Upper lobe of right lung (tissue), 1 donor: ENCODE results near the gene TRIP10. TPM values are rescaled to one million over a fixed set of nuclear protein-coding genes. Genes with fewer than 3 reads are reported as not detected.

ENCODE experiments used
- ATAC-seq: fragments of 200-7000 bp; cut with Tn5 transposase; one replicate; pipeline ENCODE4 v1.9.1; 2020; ENCODE audit warnings: mild to moderate bottlenecking, moderate library complexity
- DNase-seq: peaks from one replicate; pipeline ENCODE4 v3.0.0-alpha.2; 2020
- H3K27ac ChIP-seq: fragments of 200-600 bp; one replicate; pipeline ENCODE4 v1.8.0; 2022
- H3K27me3 ChIP-seq: fragments of 200-600 bp; one replicate; pipeline ENCODE4 v1.8.0; 2022; ENCODE audit warnings: mild to moderate bottlenecking
- H3K36me3 ChIP-seq: fragments of 200-600 bp; one replicate; pipeline ENCODE4 v1.8.0; 2022
- H3K4me1 ChIP-seq: fragments of 200-600 bp; one replicate; pipeline ENCODE4 v1.8.0; 2022
- H3K4me3 ChIP-seq: fragments of 200-600 bp; one replicate; pipeline ENCODE4 v1.8.0; 2022; ENCODE audit warnings: mild to moderate bottlenecking
- H3K9me3 ChIP-seq: fragments of 200-600 bp; one replicate; pipeline ENCODE4 v1.8.0; 2022
- intact Hi-C: fragments of 100-400 bp; cut with DNase I; formaldehyde crosslinking; loops from one replicate; pipeline ENCODE4 v1.11.0; 2022
- total RNA-seq: library from RNA; stranded (reverse); fragmentation: NEBNext Ultra II Directional; extraction: Animal tissue kit (Norgen Biotek cat#: 25700); gene quantifications from one replicate; pipeline ENCODE4 v1.2.1, GENCODE V29; 2021
- TF ChIP-seq, protein P1 (sequence below): fragments of 200-600 bp; IDR thresholded peaks from one replicate; pipeline ENCODE4 v1.8.0; 2022; ENCODE audit warnings: antibody characterized with exemption
- donor health status: DM: no; HTN: yes; CAD: no; lungs with severe emphysema.

TRIP10 gene
- total RNA-seq, 1 donor from 2014 or later: 88.1 TPM

DNA sequence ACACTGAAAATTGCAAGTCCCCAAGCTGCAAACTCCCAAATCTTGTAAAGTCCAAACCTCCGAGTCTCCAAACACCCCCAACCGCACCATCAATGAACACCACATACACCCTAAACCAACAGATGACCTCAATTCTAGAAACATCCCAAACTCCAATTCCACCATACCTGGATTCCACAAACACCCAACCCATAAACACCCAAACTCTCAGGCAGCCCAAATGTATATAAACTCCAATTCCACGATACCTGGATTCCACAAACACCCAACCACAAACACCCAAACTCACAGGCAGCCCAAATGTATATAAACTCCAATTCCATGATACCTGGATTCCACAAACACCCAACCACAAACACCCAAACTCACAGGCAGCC, 19.5 kb upstream of the TRIP10 start:
- intact Hi-C loops: no loop called here
- H3K4me3 ChIP-seq: peak overlapping the region; percentile 49
- H3K4me1 ChIP-seq: peaks cover 32% of the 10 kb centered on the region
- H3K36me3 ChIP-seq: peaks cover 7% of the 10 kb centered on the region
- no peaks in the 10 kb centered on the region for H3K9me3 ChIP-seq
- TF ChIP-seq, protein P1, sequence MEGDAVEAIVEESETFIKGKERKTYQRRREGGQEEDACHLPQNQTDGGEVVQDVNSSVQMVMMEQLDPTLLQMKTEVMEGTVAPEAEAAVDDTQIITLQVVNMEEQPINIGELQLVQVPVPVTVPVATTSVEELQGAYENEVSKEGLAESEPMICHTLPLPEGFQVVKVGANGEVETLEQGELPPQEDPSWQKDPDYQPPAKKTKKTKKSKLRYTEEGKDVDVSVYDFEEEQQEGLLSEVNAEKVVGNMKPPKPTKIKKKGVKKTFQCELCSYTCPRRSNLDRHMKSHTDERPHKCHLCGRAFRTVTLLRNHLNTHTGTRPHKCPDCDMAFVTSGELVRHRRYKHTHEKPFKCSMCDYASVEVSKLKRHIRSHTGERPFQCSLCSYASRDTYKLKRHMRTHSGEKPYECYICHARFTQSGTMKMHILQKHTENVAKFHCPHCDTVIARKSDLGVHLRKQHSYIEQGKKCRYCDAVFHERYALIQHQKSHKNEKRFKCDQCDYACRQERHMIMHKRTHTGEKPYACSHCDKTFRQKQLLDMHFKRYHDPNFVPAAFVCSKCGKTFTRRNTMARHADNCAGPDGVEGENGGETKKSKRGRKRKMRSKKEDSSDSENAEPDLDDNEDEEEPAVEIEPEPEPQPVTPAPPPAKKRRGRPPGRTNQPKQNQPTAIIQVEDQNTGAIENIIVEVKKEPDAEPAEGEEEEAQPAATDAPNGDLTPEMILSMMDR: no peak
- no peak for ATAC-seq
- no peaks in the 10 kb centered on the region for H3K27me3 ChIP-seq
- DNase-seq: no peak
- H3K27ac ChIP-seq: peak overlapping the region; percentile 58

DNA sequence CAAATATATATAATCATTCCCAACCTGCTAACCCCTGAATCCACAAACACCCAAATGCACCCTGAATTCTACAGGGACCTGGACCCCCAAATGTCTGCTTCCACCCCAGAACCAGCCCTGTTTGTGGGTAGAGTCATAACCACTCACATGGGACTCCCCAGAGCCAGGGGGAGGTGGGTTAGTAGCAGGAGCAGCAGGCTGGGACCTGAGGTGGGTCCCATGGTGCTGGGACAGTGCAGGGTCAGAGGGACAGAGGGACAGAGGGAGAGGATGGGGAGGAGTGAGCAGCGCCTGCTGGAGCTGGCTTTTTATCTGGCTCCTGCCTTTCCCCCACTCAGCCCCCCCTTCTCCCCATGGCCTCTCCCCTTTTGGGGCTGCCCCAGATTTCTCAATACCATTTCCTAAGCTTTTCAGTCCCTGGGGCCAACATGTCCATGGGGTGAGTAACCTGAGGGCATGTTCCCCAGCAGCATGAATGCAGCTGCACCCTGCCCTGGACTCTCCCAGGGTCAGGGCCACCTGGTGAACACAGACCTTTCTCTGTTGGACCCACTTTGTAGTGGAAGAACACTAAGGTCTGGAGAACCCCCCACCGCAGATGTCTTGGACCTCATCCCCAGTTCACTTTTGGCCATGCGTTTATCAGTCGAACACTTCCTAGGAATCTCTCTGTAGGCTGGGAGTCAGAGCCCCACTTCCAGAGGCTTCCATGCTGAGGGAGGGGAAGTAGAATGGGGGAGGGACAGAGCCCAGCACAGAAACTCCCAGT, 18.9 kb upstream of the TRIP10 start, which contains the start of gene C3:
C3 (minus strand) TSS at position 282 of the 769 bp plus-strand sequence; CDS start at position 221, 61 bp downstream.
- Histone ChIP-seq H3K4me1 (peaks cover 32% of the 10 kb centered on the region), H3K4me3 (peak within 1 kb of the TSS; percentile 49), H3K27me3 (no peaks in the 10 kb centered on the region), H3K9me3 (no peaks in the 10 kb centered on the region), H3K27ac (peak within 1 kb of the TSS; percentile 65), H3K36me3 (peaks cover 4% of the 10 kb centered on the region)
- peak; percentile 83 for DNase-seq
- intact Hi-C loops: no loop called here
- ATAC-seq: peak; percentile 77
- TF ChIP-seq, protein P1: no peak

DNA sequence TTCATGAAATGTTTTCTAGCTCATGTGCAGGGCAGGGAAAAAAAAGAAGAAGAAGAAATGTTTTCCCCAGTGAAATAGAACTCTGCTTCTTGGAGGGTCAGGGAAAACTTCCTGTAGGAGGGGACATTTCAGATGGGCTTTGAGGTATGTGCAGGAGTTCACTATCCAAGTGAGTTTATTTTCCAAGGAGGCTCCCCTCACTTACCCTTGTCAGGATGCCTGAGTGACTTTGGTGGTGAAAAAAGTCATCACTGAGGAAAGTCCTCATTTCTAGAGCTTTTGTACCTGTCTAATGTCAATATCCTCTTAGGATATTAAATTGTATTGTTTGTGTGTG, 18.4 kb upstream of the TRIP10 start:
- no peak for DNase-seq
- no peak overlapping the region for H3K4me3 ChIP-seq
- peaks cover 32% of the 10 kb centered on the region for H3K4me1 ChIP-seq
- peak overlapping the region; percentile 58 for H3K27ac ChIP-seq
- ATAC-seq: no peak
- peaks cover 4% of the 10 kb centered on the region for H3K36me3 ChIP-seq
- no peaks in the 10 kb centered on the region for H3K9me3 ChIP-seq
- no peaks in the 10 kb centered on the region for H3K27me3 ChIP-seq
- intact Hi-C loops: no loop called here
- TF ChIP-seq, protein P1: no peak

- TF ChIP-seq, protein P1: no peak
- Histone ChIP-seq H3K36me3 (peaks cover 4% of the 10 kb centered on the region), H3K4me3 (no peak overlapping the region), H3K9me3 (no peaks in the 10 kb centered on the region), H3K27ac (peak overlapping the region; percentile 65), H3K27me3 (no peaks in the 10 kb centered on the region), H3K4me1 (peaks cover 32% of the 10 kb centered on the region)
- DNase-seq (no peak), ATAC-seq (no peak)
- intact Hi-C loops: no loop called here
Measured at GRCh38 chr19:6721773-6722172, 17.7 kb upstream of the TRIP10 start.

DNA sequence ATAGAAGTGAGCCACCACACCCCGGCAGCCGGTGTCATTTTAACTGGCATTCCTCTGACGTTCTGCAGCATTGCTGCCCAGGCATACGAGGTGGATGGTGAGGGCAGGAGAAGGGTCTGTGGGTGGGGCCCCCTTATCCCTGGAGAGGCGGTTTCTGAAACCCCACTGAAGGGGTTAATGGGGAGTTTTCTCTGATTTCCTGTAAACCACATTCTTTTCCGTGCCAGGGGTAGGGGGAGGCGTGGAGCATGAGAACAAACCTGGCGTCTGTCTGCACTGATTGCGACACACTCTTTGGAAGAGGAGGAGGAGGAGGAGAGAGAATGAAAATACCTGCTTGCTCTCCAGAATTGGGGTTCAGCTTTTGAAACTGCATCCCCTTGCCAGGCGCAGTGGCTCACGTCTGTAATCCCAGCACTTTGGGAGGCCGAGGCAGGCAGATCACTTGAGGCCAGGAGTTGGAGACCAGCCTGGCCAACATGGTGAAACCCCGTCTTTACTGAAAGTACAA, 16.3 kb upstream of the TRIP10 start:
- peak overlapping the region; percentile 77 for H3K27ac ChIP-seq
- no peaks in the 10 kb centered on the region for H3K27me3 ChIP-seq
- intact Hi-C loops: no loop called here
- no peak overlapping the region for H3K4me3 ChIP-seq
- ATAC-seq: peak; percentile 28
- peak; percentile 79 for DNase-seq
- no peaks in the 10 kb centered on the region for H3K36me3 ChIP-seq
- peaks cover 35% of the 10 kb centered on the region for H3K4me1 ChIP-seq
- H3K9me3 ChIP-seq: no peaks in the 10 kb centered on the region
- TF ChIP-seq, protein P1: no peak
